ENCODE measurements around the gene SP4.
"Not testable (repeated sequence)": the region's sequence is repeated elsewhere in the genome, so short reads cannot be mapped to it uniquely, and the experiment has no call there.

SP4 gene

DNA sequence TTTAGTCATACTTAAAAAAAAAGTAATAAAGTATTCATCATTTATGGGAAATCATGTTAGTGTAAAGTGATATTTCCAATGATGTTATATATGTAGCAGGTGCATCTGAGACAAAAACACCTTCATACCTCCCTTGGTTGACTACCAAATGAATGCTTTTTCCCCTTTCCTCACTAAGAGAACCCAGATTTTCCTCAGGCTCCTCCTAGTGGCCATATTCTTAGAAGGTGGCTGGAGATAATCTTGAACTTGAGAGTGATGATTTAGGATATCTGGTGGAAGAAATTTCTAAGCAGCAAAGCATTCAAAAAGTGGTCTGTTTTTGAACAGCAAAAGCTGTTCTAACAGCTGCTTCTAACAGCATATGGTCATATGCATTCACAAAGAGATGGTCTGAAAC is 98.1 kb downstream of the SP4 start:
- DNase-seq (ENCODE audit: low read depth) = no peak

GRCh38 chr7:21526448-21526847 is 98.6 kb downstream of the SP4 start:
- no peak for DNase-seq (ENCODE audit: low read depth)

DNA sequence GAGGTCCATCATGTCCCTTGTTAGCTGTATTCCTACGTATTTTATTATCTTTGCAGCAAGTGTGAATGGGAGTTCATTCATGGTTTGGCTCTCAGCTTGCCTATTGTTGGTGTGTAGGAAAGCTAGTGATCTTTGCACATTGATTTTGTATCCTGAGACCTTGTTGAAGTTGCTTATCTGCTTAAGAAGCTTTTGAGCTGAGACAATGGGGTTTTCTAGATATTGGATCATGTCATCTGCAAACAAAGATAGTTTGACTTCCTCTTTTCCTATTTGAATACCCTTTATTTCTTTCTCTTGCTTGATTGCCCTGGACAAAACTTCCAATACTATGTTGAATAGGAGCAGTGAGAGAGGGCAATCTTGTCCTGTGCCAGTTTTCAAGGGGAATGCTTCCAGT is 104.6 kb downstream of the SP4 start:
- not testable (repeated sequence) for DNase-seq (ENCODE audit: low read depth)

DNA sequence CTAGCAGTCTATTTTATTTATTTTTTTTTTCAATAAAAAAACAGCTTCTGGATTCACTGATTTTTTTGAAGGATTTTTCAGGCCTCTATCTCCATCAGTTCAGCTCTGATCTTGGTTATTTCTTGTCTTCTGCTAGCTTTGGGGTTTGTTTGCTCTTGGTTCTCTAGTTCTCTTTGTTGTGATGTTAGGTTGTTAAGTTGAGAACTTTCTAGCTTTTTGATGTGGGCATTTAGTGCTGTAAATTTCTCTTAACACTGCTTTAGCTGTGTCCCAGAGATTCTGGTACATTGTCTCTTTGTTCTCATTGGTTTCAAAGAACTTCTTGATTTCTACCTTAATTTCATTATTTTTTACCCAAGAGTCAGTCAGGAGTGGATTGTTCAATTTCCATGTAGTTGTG is 105.8 kb downstream of the SP4 start:
- not testable (repeated sequence) for DNase-seq (ENCODE audit: low read depth)

GRCh38 chr7:21536445-21537118 is 108.7 kb downstream of the SP4 start:
- not testable (repeated sequence) for DNase-seq (ENCODE audit: low read depth)

DNA sequence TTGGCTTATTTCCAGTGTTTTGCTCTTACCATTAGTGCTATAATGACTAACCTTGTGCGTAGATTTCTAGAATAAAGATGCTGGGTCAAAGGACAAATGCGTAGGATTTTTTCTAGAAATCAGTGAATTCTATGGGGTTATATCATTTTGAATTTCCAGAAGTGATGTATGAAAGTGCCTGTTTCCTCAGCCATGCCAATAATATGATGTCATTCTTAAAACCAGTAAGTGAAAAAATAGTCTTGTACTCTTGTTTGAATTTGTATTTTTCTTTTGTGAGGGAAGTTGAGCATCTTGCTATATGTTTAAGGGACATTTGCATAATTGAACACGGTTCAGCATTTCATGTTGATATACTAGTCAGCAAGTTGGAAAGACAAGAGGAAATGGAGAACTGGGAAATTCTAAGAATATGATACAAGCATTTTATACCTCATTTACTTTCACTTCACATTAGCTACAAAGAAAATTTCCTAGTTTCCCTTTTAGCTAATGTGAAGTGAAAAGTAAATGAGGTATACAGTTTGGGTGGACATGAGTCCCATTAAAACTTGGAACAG is 111.1 kb downstream of the SP4 start:
- DNase-seq (ENCODE audit: low read depth) = no peak

DNA sequence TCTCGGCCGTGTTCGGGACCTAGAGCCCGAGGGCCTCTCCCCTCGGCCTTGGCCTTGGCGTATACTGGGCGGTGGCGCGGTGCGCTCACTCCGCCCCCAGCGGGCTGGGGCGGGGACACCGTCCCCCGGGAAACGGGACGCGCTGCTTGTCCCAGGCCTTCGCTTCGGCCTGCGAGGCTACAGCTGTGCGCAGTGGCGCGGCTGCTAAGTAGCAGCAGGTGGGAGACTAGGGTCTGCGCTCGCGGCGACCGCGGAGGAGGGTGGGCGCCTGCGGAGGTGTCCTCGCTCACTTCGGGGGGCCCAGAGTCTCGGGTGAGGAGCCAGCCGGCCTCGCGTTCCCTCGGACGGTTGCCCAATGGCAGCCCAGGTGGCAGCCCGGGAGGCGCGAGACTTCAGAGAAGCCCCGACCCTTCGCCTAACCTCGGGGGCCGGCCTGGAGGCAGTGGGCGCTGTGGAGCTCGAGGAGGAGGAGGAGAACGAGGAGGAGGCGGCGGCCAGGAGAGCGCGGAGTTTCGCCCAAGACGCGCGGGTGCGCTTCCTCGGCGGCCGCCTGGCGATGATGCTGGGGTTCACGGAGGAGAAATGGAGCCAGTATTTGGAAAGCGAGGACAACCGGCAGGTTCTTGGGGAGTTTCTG is 115.1 kb downstream of the SP4 start, which contains the start of gene DNAH11:
DNAH11 (plus strand) TSS at position 149 of the 637 bp plus-strand sequence; CDS start at position 356, 207 bp downstream.
- DNase-seq (ENCODE audit: low read depth) = no peak

GRCh38 chr7:21543528-21544302 is 115.8 kb downstream of the SP4 start:
- no peak for DNase-seq (ENCODE audit: low read depth)

DNA sequence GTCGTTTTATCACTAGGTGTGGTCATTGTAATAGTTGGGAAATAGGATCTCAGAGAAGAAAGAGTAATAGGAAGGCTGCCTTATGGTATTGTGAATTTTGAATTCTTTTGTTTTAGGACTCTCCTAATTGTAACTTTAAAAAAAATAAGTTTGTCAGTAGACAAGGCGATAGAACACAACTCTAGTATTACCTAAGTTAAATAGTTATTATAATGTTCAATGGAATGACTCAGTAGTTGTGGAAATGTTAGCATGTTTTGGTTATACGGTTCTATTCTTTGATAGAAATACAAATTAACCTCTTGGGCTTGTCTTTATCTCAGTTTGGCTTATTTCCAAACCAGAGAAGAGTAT is 116.4 kb downstream of the SP4 start:
- no peak for DNase-seq (ENCODE audit: low read depth)

DNA sequence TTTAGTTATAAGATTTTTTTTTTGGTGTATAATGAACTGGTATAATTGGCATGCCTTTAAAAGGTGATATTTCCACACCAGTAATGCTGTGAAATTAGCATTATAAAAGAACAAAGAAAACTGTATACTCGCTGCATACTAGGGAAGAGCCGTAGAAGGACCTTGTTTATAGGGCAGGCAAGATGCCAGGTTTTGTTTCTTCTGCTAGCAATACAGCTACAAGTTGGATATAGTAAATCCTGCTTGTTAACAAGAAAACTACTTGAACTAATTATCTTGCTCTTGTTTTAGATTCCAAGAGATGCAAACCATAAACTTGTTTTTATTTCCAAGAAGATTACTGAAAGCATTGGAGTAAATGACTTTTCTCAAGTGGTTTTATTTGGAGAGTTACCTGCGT is 116.8 kb downstream of the SP4 start:
- DNase-seq (ENCODE audit: low read depth) = no peak

GRCh38 chr7:21547501-21547900 is 119.6 kb downstream of the SP4 start:
- no peak for DNase-seq (ENCODE audit: low read depth)

GRCh38 chr7:21548491-21548890 is 120.6 kb downstream of the SP4 start:
- DNase-seq (ENCODE audit: low read depth) = no peak

GRCh38 chr7:21550076-21550475 is 122.2 kb downstream of the SP4 start:
- DNase-seq (ENCODE audit: low read depth) = no peak

DNA sequence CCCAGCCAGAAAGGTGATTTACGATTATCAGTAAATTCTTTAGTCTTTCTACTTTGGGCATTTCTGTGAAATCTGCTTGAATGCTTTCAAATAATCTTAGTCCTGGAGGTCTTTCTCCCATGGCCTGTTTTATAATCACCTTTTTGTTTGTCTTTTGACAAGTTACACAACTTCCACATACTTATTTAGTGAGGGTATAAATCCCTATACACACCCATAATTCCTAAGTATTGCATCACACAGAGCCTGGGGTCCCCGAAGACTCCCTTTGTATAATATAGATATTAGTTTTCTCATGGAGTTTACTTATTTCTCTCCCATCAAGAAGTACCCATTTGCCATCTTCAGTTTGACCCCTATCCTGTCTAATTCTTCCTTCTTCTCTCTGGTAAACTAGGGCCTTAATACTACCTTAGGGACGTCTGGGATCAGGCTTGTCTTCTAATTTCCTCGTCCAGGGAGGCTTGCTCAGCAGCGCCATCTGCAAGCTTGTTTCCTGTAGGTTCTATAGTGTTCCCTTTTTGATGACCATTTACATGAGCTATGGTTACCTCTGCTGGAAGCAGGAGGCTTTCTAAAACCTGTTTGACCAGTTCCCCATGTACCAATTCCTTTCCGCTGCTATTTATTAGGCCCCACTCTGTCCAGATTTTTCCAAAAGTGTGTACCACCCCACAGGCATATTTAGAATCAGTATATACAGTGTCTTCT is 123.1 kb downstream of the SP4 start:
- DNase-seq (ENCODE audit: low read depth) = no peak

DNA sequence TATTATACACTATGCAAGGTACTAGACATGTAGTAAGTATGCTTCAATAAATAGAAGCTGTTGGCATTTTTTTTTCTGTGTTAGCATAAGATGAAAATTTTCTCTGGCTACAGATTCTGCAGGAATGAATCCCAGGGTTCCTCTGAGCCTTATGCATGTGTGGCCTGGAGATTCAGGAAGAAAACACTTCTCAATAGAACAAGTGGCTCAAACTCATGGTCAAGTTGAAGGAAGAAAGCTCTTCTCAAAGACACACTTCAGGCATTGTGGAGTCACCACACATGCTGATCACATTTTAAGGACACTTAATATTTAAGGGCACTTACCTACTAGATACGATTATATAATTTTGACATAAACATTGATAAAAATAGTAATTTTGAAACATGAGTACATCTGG is 134.5 kb downstream of the SP4 start:
- DNase-seq (ENCODE audit: low read depth) = no peak

All from stimulated activated CD4-positive, alpha-beta T cell treated with anti-CD3 and anti-CD28 coated beads, Interleukin-2, amount 100 ng/mL, for 4 hours (primary cell).